Activated naive CD4-positive, alpha-beta T cell treated with anti-CD3 and anti-CD28 coated beads, Interleukin-2, amount 50 U/mL, for 24 hours (primary cell): ENCODE results near the gene RNF26.
"Not testable (repeated sequence)": the region's sequence is repeated elsewhere in the genome, so short reads cannot be mapped to it uniquely, and the experiment has no call there.

Experiments
- H3K27ac Mint-ChIP-seq: one replicate; pipeline ENCODE4 v1.8.0; 2021; ENCODE audit warnings: mild to moderate bottlenecking, mixed read lengths
- H3K27me3 Mint-ChIP-seq: one replicate; pipeline ENCODE4 v1.8.0; 2021; ENCODE audit warnings: mixed read lengths
- H3K36me3 Mint-ChIP-seq: one replicate; pipeline ENCODE4 v1.8.0; 2021; ENCODE audit warnings: mixed read lengths
- H3K4me1 Mint-ChIP-seq: one replicate; pipeline ENCODE4 v1.8.0; 2021; ENCODE audit warnings: mixed read lengths
- H3K4me3 Mint-ChIP-seq: one replicate; pipeline ENCODE4 v1.8.0; 2021; ENCODE audit warnings: mild to moderate bottlenecking, mixed read lengths
- H3K9me3 Mint-ChIP-seq: one replicate; pipeline ENCODE4 v1.8.0; 2021; ENCODE audit warnings: mixed read lengths

Gene RNF26

DNA sequence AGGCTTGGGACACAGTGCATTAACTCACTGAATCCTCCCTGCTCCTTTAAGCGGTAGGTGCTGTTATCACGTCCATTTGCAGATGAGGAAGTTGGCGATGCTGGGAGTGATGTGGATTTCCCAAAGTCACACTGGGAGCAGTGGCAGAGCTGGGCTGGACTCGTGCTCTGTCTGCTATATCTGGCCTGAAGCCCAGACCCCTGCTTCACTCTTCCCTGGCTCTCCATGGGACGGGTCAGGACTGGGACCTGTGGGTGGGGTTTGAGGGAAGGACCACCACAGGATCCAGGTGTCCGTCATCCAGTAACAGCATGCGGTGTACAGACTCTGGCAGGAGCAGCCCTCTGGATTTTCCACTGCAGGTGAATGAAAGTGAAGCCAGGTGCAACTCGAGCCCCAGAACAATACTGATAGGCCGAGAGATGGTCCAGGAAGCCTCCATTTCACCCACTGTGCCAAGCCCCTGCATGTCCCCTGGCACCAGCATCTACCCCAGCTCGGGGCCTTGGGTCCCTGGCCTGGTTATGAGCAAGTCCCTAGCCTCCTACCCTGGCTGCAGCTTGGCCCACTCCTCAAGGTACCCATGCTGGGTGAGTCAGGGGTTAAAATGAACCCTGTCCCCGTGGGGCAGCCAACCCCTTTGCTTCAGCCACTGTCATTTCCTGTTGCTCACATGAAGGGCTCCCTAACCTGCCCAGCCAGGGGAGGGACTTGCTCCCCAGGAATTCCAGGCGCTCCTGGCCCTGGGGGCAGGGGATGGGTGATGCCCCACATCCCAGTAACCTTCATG, 43.0 kb downstream of the RNF26 start:
- Mint-ChIP-seq H3K4me3 (no peak overlapping the region), H3K36me3 (no peaks in the 10 kb centered on the region), H3K9me3 (no peaks in the 10 kb centered on the region), H3K27me3 (no peaks in the 10 kb centered on the region), H3K4me1 (no peaks in the 10 kb centered on the region), H3K27ac (no peak overlapping the region)

DNA sequence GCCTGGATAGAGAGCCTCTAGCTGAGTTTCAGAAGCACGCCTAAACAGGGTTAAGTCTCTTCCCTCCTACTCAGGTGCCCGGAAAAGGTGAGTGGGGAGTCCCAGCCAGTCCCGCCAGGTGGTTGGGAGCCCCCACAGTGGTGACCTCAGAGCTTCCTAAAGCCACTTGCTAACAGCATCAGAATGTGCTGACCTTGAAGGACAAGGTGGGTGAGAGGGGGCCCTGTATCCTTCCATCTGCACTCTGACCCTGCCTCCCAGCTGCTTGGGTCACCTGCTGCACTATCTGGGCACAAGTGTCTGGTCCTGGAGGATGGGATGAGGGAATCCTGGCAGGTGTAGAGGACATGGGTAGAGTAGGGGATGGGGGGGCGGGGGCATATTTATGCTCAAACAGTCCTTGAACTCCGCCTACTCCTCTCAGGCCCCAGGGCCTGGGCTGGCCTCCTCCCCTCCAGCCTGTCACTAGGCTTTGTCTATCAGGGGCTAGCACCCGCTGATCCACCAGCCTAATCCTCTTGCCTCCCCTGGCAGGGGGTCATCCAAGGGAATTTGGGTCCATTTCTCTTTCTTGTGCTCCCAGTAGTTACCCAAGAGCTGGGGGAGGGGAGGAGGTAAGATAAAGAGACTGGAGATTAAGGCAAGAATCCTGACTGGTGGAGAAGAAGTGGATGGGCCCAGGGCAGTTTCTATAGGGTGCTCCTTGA, 43.8 kb downstream of the RNF26 start:
- Mint-ChIP-seq H3K36me3 (no peaks in the 10 kb centered on the region), H3K4me3 (no peak overlapping the region), H3K27me3 (no peaks in the 10 kb centered on the region), H3K9me3 (no peaks in the 10 kb centered on the region), H3K27ac (no peak overlapping the region), H3K4me1 (no peaks in the 10 kb centered on the region)

DNA sequence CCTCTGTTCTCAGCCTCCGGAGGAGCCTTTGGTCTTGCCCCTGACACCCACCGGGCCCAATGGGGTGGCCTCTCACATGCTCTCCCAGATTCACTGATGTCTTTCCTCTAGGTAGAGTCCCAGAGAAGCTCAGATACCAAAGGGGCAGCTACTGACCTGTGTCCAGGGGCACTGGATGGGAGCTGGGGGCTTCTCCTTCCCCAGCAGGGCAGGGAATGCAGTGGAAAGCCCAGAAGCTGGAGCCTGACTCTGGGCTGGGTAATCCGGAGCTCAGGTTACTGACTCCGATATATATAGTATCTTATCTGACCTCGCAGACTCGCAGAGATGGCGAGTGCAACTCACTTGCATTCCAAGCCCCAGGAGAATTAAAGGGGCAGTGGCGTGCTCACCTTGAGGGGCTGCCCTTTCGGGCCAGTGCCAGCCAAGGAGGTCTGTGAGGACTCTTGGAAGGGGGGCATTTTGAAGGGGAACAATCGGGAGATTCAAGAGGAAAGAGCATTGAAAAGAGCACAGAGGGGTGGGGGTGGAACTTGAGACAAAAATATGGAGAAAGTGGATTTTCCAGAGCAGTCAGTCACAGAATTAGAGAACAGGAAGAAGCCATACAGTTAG, 44.6 kb downstream of the RNF26 start:
- no peak overlapping the region for H3K27ac Mint-ChIP-seq
- H3K4me1 Mint-ChIP-seq = no peaks in the 10 kb centered on the region
- no peaks in the 10 kb centered on the region for H3K27me3 Mint-ChIP-seq
- H3K36me3 Mint-ChIP-seq = no peaks in the 10 kb centered on the region
- H3K4me3 Mint-ChIP-seq = no peak overlapping the region
- no peaks in the 10 kb centered on the region for H3K9me3 Mint-ChIP-seq

DNA sequence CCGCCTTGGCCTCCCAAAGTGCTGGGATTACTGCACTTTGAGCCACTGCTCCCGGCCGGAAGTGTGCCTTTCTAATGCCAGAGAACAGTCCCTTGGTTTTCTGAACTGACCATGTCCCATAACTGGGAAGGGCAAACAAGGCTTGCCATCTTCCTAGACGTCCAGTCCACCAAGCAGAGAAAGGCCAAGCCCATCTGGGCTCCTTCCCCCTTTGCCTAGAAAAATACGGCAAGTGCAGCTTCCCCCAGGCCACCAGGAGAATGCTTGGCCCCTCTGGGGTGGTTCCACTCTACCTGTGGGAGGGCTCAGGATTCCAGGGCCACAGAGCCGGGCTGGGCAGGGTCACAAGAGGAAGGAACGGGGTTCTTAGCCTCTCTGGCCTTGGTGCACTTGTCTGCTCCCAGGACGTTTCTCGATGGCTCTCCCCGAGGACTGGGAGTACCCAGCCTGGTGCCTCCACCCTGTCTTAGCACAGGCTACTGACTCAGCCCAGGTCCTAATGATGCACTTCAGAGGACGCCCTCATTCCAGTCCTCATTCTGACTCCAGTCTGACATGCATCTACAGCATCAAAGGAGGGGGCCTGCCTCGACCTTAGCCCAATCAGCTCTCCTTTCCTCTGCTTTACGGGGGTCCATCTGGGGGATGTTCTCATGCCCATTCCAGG, 46.0 kb downstream of the RNF26 start:
- Mint-ChIP-seq H3K36me3 (no peaks in the 10 kb centered on the region), H3K27ac (no peak overlapping the region), H3K4me1 (no peaks in the 10 kb centered on the region), H3K4me3 (no peak overlapping the region), H3K9me3 (no peaks in the 10 kb centered on the region), H3K27me3 (no peaks in the 10 kb centered on the region)

DNA sequence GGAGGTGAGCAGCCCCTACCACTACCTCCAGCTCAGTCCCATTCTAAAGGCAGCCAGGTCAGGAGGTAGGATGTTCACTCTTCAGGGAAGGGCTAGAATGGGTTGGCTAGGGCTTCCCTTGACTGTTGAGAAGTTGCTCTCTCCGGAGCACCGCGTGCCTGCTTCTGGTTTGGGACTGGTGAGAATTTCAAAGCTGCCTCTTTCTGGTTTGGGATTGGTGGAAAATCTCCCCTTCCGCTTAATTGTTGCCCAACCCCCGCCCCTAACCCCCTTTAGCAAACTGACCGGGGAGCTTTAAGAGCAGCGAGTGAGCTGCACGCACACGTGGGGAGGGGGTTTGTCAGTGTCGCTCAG, 46.5 kb downstream of the RNF26 start:
- Mint-ChIP-seq H3K27me3 (no peaks in the 10 kb centered on the region), H3K9me3 (no peaks in the 10 kb centered on the region), H3K36me3 (no peaks in the 10 kb centered on the region), H3K4me1 (no peaks in the 10 kb centered on the region), H3K4me3 (no peak overlapping the region), H3K27ac (no peak overlapping the region)

DNA sequence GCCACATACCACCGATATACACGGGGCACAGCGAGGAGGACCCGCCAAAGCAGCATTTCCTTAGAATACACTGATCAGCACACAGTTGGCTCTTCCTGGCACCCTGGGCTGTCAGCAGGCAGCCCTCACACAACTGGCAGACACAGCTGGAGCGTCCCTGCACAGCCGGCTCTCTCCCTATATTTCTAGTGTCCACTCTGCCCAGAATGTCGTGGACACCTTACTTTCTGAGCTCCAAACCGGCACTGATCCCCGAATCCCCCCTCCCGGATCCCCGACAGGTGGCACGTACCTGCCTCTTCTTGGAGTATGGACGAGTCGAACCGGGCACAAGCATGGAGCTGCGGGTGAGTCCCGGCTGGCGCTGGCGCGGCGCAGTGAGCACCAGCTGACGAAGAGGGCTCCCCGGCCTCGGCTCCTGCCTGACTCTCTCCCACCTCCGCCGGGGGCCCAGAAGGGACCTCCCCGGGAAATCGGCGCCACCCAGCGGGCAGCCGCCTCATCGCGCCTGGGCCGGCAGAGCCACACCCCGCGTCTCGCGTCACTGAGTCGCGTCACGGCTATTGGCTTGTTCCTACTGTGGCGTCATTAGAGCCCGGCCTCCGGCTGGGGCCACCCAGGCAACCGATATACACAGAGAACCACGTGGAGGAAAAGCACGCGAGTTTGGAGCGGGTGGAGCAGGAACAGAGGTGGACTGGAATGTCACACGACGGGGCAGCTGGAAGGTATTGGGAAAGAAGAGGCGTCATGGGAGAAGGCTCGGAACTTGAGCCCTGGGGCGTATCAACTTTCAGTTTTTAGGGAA, 47.1 kb downstream of the RNF26 start, which contains the start of gene USP2:
Gene USP2 (minus strand): TSS at position 510 of the 808 bp plus-strand sequence. CDS start 8,210 bp downstream, outside the sequence.
- Mint-ChIP-seq H3K27ac (peak within 1 kb of the TSS; percentile 68), H3K9me3 (no peaks in the 10 kb centered on the region), H3K36me3 (no peaks in the 10 kb centered on the region), H3K4me1 (no peaks in the 10 kb centered on the region), H3K4me3 (no peak within 1 kb of the TSS), H3K27me3 (no peaks in the 10 kb centered on the region)

DNA sequence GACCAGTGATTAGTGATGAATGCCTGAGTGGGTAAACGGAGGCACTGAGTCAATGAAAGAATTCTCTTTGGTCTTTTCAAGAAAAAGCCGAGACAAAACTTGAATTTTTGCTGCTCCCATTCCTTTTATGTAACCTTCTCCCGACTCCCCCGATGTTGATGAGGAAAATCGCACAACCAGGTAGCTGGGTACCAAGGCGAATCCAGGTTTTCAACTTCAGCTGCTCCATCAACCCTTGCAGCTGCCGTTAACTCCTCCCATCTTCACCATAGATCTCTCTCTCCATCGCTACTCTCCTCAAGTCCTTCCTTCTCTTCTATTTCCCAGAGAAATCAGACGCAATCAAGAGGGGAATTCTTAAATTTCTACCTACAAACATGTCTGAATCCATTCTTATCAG, 47.8 kb downstream of the RNF26 start:
- H3K9me3 Mint-ChIP-seq = no peaks in the 10 kb centered on the region
- no peaks in the 10 kb centered on the region for H3K36me3 Mint-ChIP-seq
- H3K4me3 Mint-ChIP-seq = no peak overlapping the region
- H3K27me3 Mint-ChIP-seq = no peaks in the 10 kb centered on the region
- no peaks in the 10 kb centered on the region for H3K4me1 Mint-ChIP-seq
- H3K27ac Mint-ChIP-seq = no peak overlapping the region

DNA sequence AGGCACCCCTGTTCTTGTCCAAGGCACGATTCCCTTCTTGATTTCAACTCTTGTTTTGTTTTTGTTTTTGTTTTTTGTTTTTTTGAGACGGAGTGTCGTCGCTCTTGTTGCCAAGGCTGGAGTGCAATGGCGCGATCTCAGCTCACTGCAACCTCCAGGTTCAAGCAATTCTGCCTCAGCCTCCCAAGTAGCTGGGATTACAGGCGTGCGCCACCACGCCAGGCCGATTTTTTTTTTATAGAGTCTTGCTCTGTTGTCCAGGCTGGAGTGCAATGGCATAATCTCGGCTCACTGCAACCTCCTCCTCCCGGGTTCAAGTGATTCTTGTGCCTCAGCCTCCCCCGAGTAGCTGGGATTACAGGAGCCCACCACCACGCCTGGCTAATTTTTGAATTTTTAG, 48.2 kb downstream of the RNF26 start:
- H3K27ac Mint-ChIP-seq, H3K27me3 Mint-ChIP-seq, H3K9me3 Mint-ChIP-seq, H3K4me3 Mint-ChIP-seq, H3K36me3 Mint-ChIP-seq, H3K4me1 Mint-ChIP-seq: not testable (repeated sequence)

DNA sequence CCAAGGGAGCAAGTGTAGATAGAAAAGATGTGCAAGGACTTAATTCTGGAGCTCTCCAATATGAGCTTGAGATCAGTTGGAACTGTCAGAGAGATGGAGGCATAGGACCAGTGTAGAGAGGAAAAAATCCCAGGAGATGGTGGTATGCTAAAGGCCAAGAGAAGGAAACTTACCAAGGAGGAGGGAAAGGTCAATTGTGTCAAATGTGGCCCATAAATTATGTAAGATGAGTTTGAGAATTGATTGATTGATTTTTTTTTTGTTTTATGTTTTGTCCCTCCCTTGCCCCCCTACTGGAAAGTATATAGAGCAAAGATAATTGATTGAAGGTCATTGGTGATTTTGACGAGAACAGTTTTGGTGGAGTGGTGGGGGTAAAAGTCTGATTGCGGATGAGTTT, 50.0 kb downstream of the RNF26 start:
- Mint-ChIP-seq H3K4me1 (no peaks in the 10 kb centered on the region), H3K27me3 (no peaks in the 10 kb centered on the region)

More for the DNA sequence above, 50.0 kb downstream of the RNF26 start:
- H3K4me3 Mint-ChIP-seq = no peak overlapping the region
- no peaks in the 10 kb centered on the region for H3K9me3 Mint-ChIP-seq
- no peaks in the 10 kb centered on the region for H3K36me3 Mint-ChIP-seq
- no peak overlapping the region for H3K27ac Mint-ChIP-seq
